OCI-LY3 (cell line): ENCODE data around the gene PRR12.

Source experiments
- H2AFZ ChIP-seq: fragments of 200-600, 300-600 bp; shearing (Covaris generic); 2 replicates; pipeline ENCODE4 v1.6.0; 2014; ENCODE audit warnings: antibody characterized with exemption, low read depth, low read length
- H3K27ac ChIP-seq: fragments of 200-600, 300-600 bp; sonication (generic); 2 replicates; pipeline ENCODE4 v1.5.1; 2014; ENCODE audit warnings: mild to moderate bottlenecking, low read length, moderate library complexity, mixed read lengths
- H3K27me3 ChIP-seq: fragments of 200-600, 300-600 bp; sonication (generic); 2 replicates; pipeline ENCODE4 v1.6.1; 2014; ENCODE audit warnings: low read depth, low read length, mixed read lengths
- H3K36me3 ChIP-seq: fragments of 200-600, 300-600 bp; sonication (generic); replicated peaks from 2 replicates; pipeline ENCODE3; 2014; ENCODE audit warnings: low read depth, low read length, mixed read lengths
- H3K4me1 ChIP-seq: fragments of 300-600, 200-600 bp; sonication (generic); 2 replicates; pipeline ENCODE4 v1.6.1; 2014; ENCODE audit warnings: low read length, mixed read lengths
- H3K4me2 ChIP-seq: fragments of 200-600, 300-600 bp; sonication (generic); 2 replicates; pipeline ENCODE4 v1.6.1; 2014; ENCODE audit warnings: low read length, mixed read lengths
- H3K4me3 ChIP-seq: fragments of 300-600, 200-600 bp; sonication (generic); 2 replicates; pipeline ENCODE4 v1.5.1; 2014; ENCODE audit warnings: antibody characterized with exemption, mild to moderate bottlenecking, low read length, moderate library complexity
- H3K79me2 ChIP-seq: fragments of 300-600, 200-600 bp; shearing (Covaris generic); 2 replicates; pipeline ENCODE4 v1.6.1; 2014; ENCODE audit warnings: mild to moderate bottlenecking, low read length, mixed read lengths
- H3K9ac ChIP-seq: fragments of 300-600, 200-600 bp; shearing (Covaris generic); 2 replicates; pipeline ENCODE4 v1.6.0; 2014; ENCODE audit warnings: mild to moderate bottlenecking, low read length, moderate library complexity
- H3K9me3 ChIP-seq: fragments of 200-600, 300-600 bp; shearing (Covaris generic); 2 replicates; pipeline ENCODE4 v1.6.1; 2014; ENCODE audit warnings: low read length, mixed read lengths; ENCODE audit not compliant: insufficient read depth
- H4K20me1 ChIP-seq: fragments of 200-600, 300-600 bp; sonication (generic); 2 replicates; pipeline ENCODE4 v1.6.1; 2016; ENCODE audit warnings: low read length, mixed read lengths; ENCODE audit not compliant: insufficient read depth
- EZH2phosphoT487 ChIP-seq: fragments of 200-600 bp; shearing (Covaris generic); IDR thresholded peaks from 2 replicates; pipeline ENCODE4 v1.6.1; 2018; ENCODE audit warnings: antibody characterized with exemption, mixed run types, low read depth
- TF ChIP-seq, protein P1 (sequence below): fragments of 200-600, 300-600 bp; sonication (generic); IDR thresholded peaks from 2 replicates; pipeline ENCODE4 v1.5.1; 2014; ENCODE audit warnings: antibody characterized with exemption, low read length, low read depth

PRR12 gene

DNA sequence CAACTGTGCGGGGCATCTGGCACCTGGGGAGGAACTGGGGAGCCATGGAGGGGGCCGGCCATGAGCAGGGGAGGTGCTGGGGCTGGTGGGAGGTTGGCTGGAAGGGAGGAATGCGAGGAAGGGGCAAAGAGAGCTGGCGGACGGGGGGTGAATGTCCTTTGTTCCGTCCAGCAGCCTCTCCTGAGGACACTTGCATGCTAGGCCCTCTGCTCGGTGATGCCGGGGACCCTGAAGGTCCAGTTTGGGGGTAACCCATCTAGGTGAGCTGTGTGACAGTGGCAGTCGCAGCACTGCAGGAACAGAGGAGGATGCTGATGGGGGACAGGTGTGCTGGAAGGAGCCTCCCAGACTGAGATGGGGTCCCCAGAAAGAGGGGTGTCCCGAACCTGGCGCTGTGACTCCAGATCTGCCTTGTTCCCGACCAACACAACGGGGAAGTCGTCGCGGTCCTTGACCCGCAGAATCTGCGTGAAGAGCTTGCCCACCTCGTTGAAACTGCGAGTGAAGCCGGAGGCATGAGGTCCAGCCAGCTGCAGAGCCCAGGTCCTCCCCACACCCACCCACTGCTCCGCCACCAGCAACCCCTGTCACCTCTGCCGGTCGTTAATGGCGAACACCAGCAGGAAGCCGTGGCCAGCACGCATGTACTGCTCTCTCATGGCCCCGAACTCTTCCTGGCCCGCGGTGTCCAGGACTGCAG lies 45.4 kb downstream of the PRR12 start:
- no peaks in the 10 kb centered on the region for H3K9me3 ChIP-seq
- TF ChIP-seq, protein P1, sequence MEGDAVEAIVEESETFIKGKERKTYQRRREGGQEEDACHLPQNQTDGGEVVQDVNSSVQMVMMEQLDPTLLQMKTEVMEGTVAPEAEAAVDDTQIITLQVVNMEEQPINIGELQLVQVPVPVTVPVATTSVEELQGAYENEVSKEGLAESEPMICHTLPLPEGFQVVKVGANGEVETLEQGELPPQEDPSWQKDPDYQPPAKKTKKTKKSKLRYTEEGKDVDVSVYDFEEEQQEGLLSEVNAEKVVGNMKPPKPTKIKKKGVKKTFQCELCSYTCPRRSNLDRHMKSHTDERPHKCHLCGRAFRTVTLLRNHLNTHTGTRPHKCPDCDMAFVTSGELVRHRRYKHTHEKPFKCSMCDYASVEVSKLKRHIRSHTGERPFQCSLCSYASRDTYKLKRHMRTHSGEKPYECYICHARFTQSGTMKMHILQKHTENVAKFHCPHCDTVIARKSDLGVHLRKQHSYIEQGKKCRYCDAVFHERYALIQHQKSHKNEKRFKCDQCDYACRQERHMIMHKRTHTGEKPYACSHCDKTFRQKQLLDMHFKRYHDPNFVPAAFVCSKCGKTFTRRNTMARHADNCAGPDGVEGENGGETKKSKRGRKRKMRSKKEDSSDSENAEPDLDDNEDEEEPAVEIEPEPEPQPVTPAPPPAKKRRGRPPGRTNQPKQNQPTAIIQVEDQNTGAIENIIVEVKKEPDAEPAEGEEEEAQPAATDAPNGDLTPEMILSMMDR, result no peak
- no peak for TF ChIP-seq EZH2phosphoT487
- no peak overlapping the region for H3K27ac ChIP-seq
- no peak overlapping the region for H3K4me3 ChIP-seq
- H3K4me2 ChIP-seq, result no peak overlapping the region
- no peaks in the 10 kb centered on the region for H4K20me1 ChIP-seq
- H3K27me3 ChIP-seq, result peaks cover 8% of the 10 kb centered on the region
- no peaks in the 10 kb centered on the region for H3K36me3 ChIP-seq
- peaks cover 4% of the 10 kb centered on the region for H3K4me1 ChIP-seq
- H3K9ac ChIP-seq, result no peak overlapping the region
- no peak overlapping the region for H2AFZ ChIP-seq
- peaks cover 5% of the 10 kb centered on the region for H3K79me2 ChIP-seq

DNA sequence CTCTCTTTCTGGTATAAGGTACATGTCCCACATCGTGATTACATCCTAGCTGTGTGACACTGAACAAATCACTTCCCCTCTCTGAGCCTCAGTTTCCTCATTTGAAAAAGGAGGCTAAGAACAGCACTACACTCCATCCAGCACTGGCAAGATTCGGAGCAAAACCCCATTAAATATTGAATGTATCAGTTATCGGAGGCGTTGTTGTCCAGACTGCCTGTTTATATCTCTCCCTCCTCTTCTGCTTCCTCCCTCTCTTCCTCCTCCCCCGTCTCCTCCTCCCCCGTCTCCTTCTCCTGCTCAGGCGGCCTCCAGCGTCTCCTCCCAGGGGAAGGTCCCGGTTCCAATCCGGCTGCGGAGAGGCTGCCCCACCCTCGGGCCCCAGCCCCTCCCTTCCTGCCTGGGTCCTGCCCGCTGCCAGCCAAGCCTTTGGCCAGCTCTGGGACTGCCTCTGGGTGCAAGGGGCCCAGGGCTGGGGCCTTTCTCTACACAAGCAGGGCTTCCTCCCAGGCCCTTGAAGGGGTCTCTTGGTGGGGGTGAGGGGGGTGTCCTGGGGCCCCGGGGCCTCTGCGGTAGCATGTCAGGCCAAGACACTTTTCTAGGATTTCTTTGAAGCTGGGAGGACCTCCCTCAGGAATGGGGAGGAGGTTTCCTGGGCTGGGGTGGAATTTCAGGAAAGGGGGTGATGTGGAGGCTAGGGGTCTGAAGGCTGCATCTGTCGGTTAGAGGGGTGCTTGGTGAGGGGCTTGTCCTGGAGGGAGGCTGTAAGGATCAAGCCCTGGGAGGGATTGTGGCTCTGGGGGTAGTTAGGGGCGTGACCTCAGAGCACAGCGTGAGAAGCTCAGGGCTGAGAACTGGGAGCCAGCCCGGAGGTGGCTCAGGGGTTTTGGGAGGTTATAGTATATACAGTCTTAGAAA lies 47.1 kb downstream of the PRR12 start:
- H2AFZ ChIP-seq, result no peak overlapping the region
- no peaks in the 10 kb centered on the region for H3K9me3 ChIP-seq
- no peaks in the 10 kb centered on the region for H4K20me1 ChIP-seq
- H3K9ac ChIP-seq, result no peak overlapping the region
- H3K36me3 ChIP-seq, result no peaks in the 10 kb centered on the region
- no peak overlapping the region for H3K27ac ChIP-seq
- TF ChIP-seq, protein P1, result no peak
- TF ChIP-seq EZH2phosphoT487, result no peak
- no peak overlapping the region for H3K4me2 ChIP-seq
- H3K27me3 ChIP-seq, result peaks cover 8% of the 10 kb centered on the region
- H3K4me1 ChIP-seq, result peaks cover 8% of the 10 kb centered on the region
- H3K4me3 ChIP-seq, result no peak overlapping the region
- H3K79me2 ChIP-seq, result peaks cover 15% of the 10 kb centered on the region

DNA sequence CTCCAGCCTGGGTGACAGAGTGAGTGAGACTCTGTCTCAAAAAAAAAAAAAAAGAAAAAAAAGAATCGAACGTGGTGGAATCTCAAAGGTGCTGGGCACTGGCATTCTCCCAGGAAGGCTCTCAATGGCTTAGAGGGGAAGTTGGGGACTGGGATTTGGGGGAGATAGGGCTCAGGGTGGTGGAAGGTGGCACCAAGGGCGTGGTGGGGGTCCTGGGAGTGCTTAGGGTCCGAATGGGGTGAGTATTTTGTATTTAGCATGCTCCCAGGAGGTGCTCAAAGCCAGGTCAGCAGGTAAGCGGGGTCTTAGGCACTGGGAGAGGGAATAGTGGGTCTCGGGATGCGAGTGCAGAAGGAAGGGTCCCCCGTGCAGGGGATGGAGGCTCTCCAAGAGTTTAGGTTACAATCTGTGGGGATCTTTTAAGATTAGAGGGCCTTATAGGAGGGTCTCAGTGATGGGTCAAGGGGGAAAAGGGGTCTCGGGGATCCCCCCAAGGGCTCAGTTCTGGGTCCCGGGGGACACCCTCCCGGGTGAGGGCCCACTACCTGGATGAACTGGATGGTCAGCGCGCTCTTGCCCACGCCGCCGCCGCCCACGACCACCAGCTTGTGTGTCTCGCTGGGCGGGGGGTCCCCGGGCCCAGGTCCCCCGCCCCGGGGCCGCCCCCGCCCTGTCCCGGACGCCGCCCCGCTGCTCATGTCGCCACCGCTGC lies 48.6 kb downstream of the PRR12 start:
- peaks cover 3% of the 10 kb centered on the region; the same call in 1 of the 2 replicates for H4K20me1 ChIP-seq
- peaks cover 8% of the 10 kb centered on the region for H3K27me3 ChIP-seq
- H3K4me1 ChIP-seq, result peaks cover 15% of the 10 kb centered on the region
- H3K4me2 ChIP-seq, result peak overlapping the region; percentile 86
- H3K27ac ChIP-seq, result no peak overlapping the region
- H3K36me3 ChIP-seq, result peaks cover 5% of the 10 kb centered on the region
- no peak for TF ChIP-seq EZH2phosphoT487
- TF ChIP-seq, protein P1, result no peak
- H3K4me3 ChIP-seq, result peak overlapping the region; percentile 79
- no peaks in the 10 kb centered on the region for H3K9me3 ChIP-seq
- H2AFZ ChIP-seq, result peak overlapping the region; percentile 3; the same call in 1 of the 2 replicates
- peak overlapping the region; percentile 69 for H3K9ac ChIP-seq
- H3K79me2 ChIP-seq, result peaks cover 29% of the 10 kb centered on the region
